Measurements from ENCODE around the gene PSMD11.

- TF ChIP-seq ZSCAN4 (tag by site-specific recombination; IDR thresholded peaks at IDR 0.05): no peak
- no peak for TF ChIP-seq ZBTB7A (tag by site-specific recombination; IDR thresholded peaks at IDR 0.05; ENCODE audit: low read depth)
- no peak for TF ChIP-seq ZNF433 (tag by site-specific recombination; IDR thresholded peaks at IDR 0.05; ENCODE audit: low read depth)
- TF ChIP-seq CTCF (tag by site-specific recombination; IDR thresholded peaks at IDR 0.05): no peak
Observed at GRCh38 chr17:32463304-32463703, 19.0 kb downstream of the PSMD11 start.
